A549 (cell line): Measurements from ENCODE around the gene MAD2L1BP. TPM values are rescaled to one million over a fixed set of nuclear protein-coding genes. Genes with fewer than 3 reads are reported as not detected.
A peak's percentile ranks its signal among the peaks of the same experiment; 100 is the strongest.
"Not testable (repeated sequence)": the region's sequence is repeated elsewhere in the genome, so short reads cannot be mapped to it uniquely, and the experiment has no call there.

Experiments used
- ATAC-seq, 2 experiments: fragments of 200-7000 bp in 1 of 2; fragments of >200 bp in 1 of 2; cut with Nextera tagmentation in 1 of 2; cut with Tn5 transposase in 1 of 2; 3 replicates each; pipeline versions ENCODE4 v1.8.0 to v1.9.1; 2018 to 2020; ENCODE audit warnings: mild to moderate bottlenecking in 1 of 2, moderate library complexity in 1 of 2
- CTCF ChIA-PET: fragments of 300-600 bp; sonication (Branson Sonifier 250); formaldehyde crosslinking; extraction: SDS; loops from one replicate; lab custom pipeline; 2021; ENCODE audit warnings: antibody characterized with exemption, inconsistent platforms; lab: Yijun Ruan, JAX
- POLR2A ChIA-PET: fragments of 350-600 bp; formaldehyde crosslinking; extraction: SDS; loops from one replicate; lab custom pipeline; 2021; ENCODE audit warnings: antibody characterized with exemption, inconsistent platforms; lab: Yijun Ruan, JAX
- DNase-seq, 2 experiments: peaks; one replicate each; pipeline versions ENCODE4 v3.0.0 to v3.0.0-alpha.2; 2011 to 2016; ENCODE audit warnings: low read depth in 1 of 2, low spot score in 1 of 2
- FAIRE-seq: peaks from 2 replicates; lab custom pipeline; 2011; peaks lifted over from hg19 to GRCh38; lab: Jason Lieb, UNC
- H3K27ac ChIP-seq, 2 experiments: fragments of >200 bp; sonication (Bioruptor Twin); formaldehyde crosslinking; 3 replicates each; pipeline ENCODE4 v1.5.1; 2016 to 2017
- H3K4me1 ChIP-seq: fragments of >200 bp; sonication (Bioruptor Twin); formaldehyde crosslinking; 3 replicates; pipeline ENCODE4 v1.6.1; 2016
- H3K4me2 ChIP-seq: fragments of >200 bp; sonication (Bioruptor Twin); formaldehyde crosslinking; 3 replicates; pipeline ENCODE4 v1.6.1; 2016
- H3K4me3 ChIP-seq: fragments of >200 bp; sonication (Bioruptor Twin); formaldehyde crosslinking; 3 replicates; pipeline ENCODE4 v1.5.1; 2016
- H3K9me3 ChIP-seq: fragments of >200 bp; sonication (Bioruptor Twin); formaldehyde crosslinking; 3 replicates; pipeline ENCODE4 v1.6.1; 2016
- FOSL2 ChIP-seq, 2 experiments: fragments of 450-650 bp in 1 of 2; fragments of >200 bp in 1 of 2; sonication (Bioruptor Twin) in 1 of 2; formaldehyde crosslinking; IDR thresholded peaks; 2 replicates each; pipeline versions ENCODE4 v1.5.0 to v1.6.1; 2016 to 2020; ENCODE audit warnings: mild to moderate bottlenecking in 1 of 2, moderate library complexity in 1 of 2
- FOXS1 ChIP-seq: fragments of 250-450 bp; sonication (Bioruptor Pico); IDR thresholded peaks from 2 replicates; pipeline ENCODE4 v1.5.0; 2020; ENCODE audit warnings: mild to moderate bottlenecking, moderate library complexity
- HOXB13 ChIP-seq: fragments of 250-450 bp; sonication (Bioruptor Pico); IDR thresholded peaks from 2 replicates; pipeline ENCODE4 v1.5.0; 2020; ENCODE audit warnings: low read depth, mild to moderate bottlenecking, moderate library complexity
- PHF8 ChIP-seq: fragments of 200-600 bp; sonication (generic); IDR thresholded peaks from 2 replicates; pipeline ENCODE4 v1.6.1; 2016; ENCODE audit warnings: low read depth, mild to moderate bottlenecking, antibody characterized with exemption, moderate library complexity, borderline replicate concordance
- POLR2A ChIP-seq: IDR thresholded peaks from 2 replicates; pipeline ENCODE4 v1.6.1; 2012; ENCODE audit warnings: mild to moderate bottlenecking, low read length
- POLR2AphosphoS2 ChIP-seq: conservative IDR thresholded peaks from 2 replicates; pipeline ENCODE4 v1.6.1; 2012; ENCODE audit warnings: low read length, improper control_type of control experiment, inconsistent platforms
- RAD21 ChIP-seq, 2 experiments: fragments of >200 bp in 1 of 2; sonication (Bioruptor Twin) in 1 of 2; formaldehyde crosslinking in 1 of 2; IDR thresholded peaks in 1 of 2; conservative IDR thresholded peaks in 1 of 2; 2 replicates in 1 of 2; 3 replicates in 1 of 2; pipeline ENCODE4 v1.6.1; 2012 to 2018; ENCODE audit warnings: inconsistent platforms in 1 of 2
- RCOR1 ChIP-seq: fragments of 150-350 bp; IDR thresholded peaks from 2 replicates; pipeline ENCODE4 v1.6.1; 2014; ENCODE audit warnings: antibody characterized with exemption, low read length, low read depth
- RFX5 ChIP-seq: fragments of 450-650 bp; IDR thresholded peaks from 2 replicates; pipeline ENCODE4 v1.7.1; 2014; ENCODE audit warnings: antibody characterized with exemption, mild to moderate bottlenecking, moderate library complexity
- ZFP36 ChIP-seq: fragments of 450-650 bp; IDR thresholded peaks from 2 replicates; pipeline ENCODE4 v1.6.1; 2014; ENCODE audit warnings: borderline replicate concordance; ENCODE audit not compliant: partially characterized antibody
- WGBS: methylation state at CpG from one replicate; pipeline ENCODE4 v1.1.6; 2017; ENCODE audit errors: missing lambda C conversion rate; 5-methylcytosine and 5-hydroxymethylcytosine counted together
- polyA plus RNA-seq, 4 experiments: library from polyadenylated mRNA; depleted of rRNA in 3 of 4; stranded (reverse); fragments of >200 nt; fragmentation: RNase III in 1 of 4; extraction: RNeasy Plus Mini Kit Qiagen cat#74134 plus additional on column Dnase treatment in 1 of 4; gene quantifications; 2 replicates in 3 of 4; 3 replicates in 1 of 4; pipeline ENCODE4 v1.2.3, GENCODE V29; 2011 to 2017
- TF ChIP-seq, protein P1 (sequence below): fragments of >200 bp; sonication (Bioruptor Twin); formaldehyde crosslinking; IDR thresholded peaks from 2 replicates; pipeline ENCODE4 v1.6.1; 2016

MAD2L1BP gene
- polyA plus RNA-seq, 2 of the 4 experiments (the other 2 are of a cell fraction) = 22.0 to 26.7 TPM

DNA sequence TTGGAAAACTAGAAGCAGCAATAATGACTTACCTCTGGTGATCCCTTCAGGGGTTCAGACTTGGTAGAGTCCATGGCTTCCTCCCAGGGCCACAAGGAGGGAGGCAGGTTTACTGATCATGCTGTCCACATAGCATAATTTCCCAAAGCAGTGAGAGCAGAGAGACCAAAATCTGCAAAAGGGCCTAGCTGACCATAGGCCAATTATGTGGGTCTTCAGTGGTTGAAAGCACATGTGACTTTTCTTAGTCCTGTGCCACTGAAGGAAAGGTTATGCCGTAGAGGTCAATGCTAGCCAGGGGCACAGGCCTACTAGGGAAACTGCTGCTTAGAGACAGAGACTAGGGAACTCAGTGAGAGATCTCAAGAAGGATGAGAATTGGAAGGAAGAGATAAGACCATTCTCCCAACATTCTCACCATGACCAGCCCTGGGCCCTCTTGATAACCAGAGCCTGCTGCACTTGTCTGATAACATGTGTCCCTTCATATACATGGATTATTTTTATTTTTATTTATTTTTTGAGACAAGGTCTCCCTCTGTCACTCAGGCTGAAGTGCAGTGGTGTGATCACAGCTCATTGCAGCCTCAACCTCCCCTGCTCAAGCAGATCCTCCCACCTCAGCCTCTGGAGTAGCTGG, 4.5 kb upstream of the MAD2L1BP start:
- ATAC-seq (no peak), FAIRE-seq (no peak), DNase-seq (no peak)
- H3K4me2 ChIP-seq = peak overlapping the region; percentile 89
- POLR2A ChIA-PET = interaction anchor here (2.3 kb wide), 1 partner anchor 14 kb away, joined by 10 read pairs; the partner anchor contains the start of gene RSPH9
- peak overlapping the region; percentile 88 to 100; a peak in 5 of 6 replicates for H3K27ac ChIP-seq
- CTCF ChIA-PET = no interaction called here
- 92% methylated on average over 1 of the region's 1 CpG for WGBS
- TF ChIP-seq PHF8 (no peak), RFX5 (no peak), FOXS1 (CRISPR knock-in tag) (no peak)
- no peak overlapping the region for H3K4me3 ChIP-seq
- peaks cover 32% of the 10 kb centered on the region for H3K4me1 ChIP-seq
- no peaks in the 10 kb centered on the region for H3K9me3 ChIP-seq

DNA sequence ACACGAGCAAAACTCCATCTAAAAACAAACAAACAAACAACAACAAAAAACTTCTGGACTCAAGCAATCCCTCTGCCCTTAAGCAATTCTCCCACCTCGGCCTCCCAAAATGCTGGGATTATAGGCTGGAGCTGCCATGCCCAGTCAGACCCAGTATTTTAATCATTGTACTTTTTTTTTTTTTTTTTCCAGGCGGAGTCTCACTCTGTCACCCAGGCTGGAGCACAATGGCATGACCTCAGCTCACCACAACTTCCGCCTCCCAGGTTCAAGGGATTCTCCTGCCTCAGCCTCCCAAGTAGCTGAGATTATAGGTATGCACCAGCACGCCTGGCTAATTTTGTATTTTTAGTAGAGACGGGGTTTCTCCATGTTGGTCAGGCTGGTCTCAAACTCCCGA, 2.6 kb upstream of the MAD2L1BP start:
- 93% methylated on average over 7 of the region's 7 CpGs for WGBS
- DNase-seq, ATAC-seq, CTCF ChIA-PET, POLR2A ChIA-PET, H3K4me2 ChIP-seq, H3K4me3 ChIP-seq, H3K27ac ChIP-seq, FAIRE-seq, H3K9me3 ChIP-seq: not testable (repeated sequence)
- peaks cover 24% of the 10 kb centered on the region for H3K4me1 ChIP-seq

DNA sequence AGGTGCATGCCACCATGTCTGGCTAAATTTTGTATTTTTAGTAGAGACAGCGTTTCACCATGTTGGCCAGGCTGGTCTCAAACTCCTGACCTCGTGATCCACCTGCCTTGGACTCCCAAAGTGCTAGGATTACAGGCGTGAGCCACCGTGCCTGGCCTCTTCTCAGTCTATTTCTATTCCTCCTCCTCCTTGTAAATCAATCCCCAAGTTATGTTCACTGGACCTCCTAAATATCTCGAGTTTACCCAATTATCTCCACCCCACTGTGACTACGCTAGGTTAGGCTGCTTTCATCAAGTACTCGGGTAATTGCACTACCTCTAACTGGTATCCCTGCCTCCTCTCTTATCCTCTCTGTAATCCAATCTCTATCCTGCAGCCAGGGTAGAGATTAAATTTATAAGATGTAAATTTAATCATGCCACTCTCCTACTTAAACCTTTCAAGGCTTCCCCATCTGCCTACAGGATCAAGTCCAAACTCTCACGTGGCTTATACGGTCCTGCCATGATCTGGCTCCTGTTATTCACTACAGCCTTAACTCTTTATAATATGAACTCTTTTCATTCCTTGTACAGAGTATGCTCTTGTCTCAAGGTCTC, 837 bp upstream of the MAD2L1BP start:
- DNase-seq (no peak), FAIRE-seq (no peak), ATAC-seq (no peak)
- CTCF ChIA-PET = no interaction called here
- Histone ChIP-seq H3K4me1 (peaks cover 23% of the 10 kb centered on the region), H3K27ac (peak overlapping the region; percentile 91), H3K9me3 (no peaks in the 10 kb centered on the region), H3K4me3 (no peak overlapping the region), H3K4me2 (peak overlapping the region; percentile 96)
- TF ChIP-seq PHF8 (no peak), POLR2A (no peak)
- TF ChIP-seq, protein P1, sequence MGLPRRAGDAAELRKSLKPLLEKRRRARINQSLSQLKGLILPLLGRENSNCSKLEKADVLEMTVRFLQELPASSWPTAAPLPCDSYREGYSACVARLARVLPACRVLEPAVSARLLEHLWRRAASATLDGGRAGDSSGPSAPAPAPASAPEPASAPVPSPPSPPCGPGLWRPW = no peak
- POLR2A ChIA-PET = interaction anchor here (2.1 kb wide), 1 partner anchor 10 kb away, joined by 13 read pairs; the partner anchor contains the start of gene RSPH9
- 81% methylated on average over 9 of the region's 9 CpGs for WGBS

DNA sequence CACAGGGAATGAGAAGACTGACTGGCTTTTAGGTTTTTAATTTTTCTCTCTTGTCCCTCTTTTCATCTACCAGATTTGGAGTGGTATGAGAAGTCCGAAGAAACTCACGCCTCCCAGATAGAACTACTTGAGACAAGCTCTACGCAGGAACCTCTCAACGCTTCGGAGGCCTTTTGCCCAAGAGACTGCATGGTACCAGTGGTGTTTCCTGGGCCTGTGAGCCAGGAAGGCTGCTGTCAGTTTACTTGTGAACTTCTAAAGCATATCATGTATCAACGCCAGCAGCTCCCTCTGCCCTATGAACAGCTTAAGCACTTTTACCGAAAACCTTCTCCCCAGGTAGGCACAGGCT, 644 bp downstream of the MAD2L1BP start:
- ChIA-PET CTCF (no interaction called here), POLR2A (interaction anchor here (2.1 kb wide), 1 partner anchor 8 kb away, joined by 13 read pairs; the partner anchor contains the start of gene RSPH9)
- H3K4me1 ChIP-seq = peaks cover 14% of the 10 kb centered on the region
- FAIRE-seq (no peak), ATAC-seq (peak; percentile 13 to 15; a peak in 4 of 6 replicates), DNase-seq (no peak)
- TF ChIP-seq ZFP36 (no peak), POLR2AphosphoS2 (no peak), HOXB13 (CRISPR knock-in tag) (no peak), RCOR1 (no peak), FOSL2 (IDR thresholded peaks at IDR 0.05) (no peak), FOSL2 (CRISPR knock-in tag; IDR thresholded peaks at IDR 0.05) (no peak), PHF8 (no peak), POLR2A (no peak)
- WGBS = 51% methylated on average over 7 of the region's 7 CpGs
- no peaks in the 10 kb centered on the region for H3K9me3 ChIP-seq
- peak overlapping the region; percentile 96 for H3K4me2 ChIP-seq
- H3K27ac ChIP-seq = peak overlapping the region; percentile 91
- H3K4me3 ChIP-seq = peak overlapping the region; percentile 94

DNA sequence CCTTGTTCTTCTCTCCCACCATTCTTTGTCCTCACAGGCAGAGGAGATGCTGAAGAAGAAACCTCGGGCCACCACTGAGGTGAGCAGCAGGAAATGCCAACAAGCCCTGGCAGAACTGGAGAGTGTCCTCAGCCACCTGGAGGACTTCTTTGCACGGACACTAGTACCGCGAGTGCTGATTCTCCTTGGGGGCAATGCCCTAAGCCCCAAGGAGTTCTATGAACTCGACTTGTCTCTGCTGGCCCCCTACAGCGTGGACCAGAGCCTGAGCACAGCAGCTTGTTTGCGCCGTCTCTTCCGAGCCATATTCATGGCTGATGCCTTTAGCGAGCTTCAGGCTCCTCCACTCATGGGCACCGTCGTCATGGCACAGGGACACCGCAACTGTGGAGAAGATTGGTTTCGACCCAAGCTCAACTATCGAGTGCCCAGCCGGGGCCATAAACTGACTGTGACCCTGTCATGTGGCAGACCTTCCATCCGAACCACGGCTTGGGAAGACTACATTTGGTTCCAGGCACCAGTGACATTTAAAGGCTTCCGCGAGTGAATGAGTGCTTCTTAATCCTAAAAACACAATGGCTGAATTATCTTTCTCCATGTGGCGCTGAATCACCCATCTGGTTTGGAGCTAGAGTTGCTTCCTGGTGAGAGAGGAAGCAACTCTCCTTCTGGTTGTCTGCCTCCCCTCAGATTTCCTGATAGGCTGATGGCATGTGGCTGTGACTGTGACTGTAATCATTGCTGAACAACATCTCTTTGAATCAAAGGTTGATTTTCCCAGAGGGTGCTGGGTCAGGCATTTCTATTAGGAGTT, 4.6 kb downstream of the MAD2L1BP start:
- no peak for ATAC-seq
- no peaks in the 10 kb centered on the region for H3K9me3 ChIP-seq
- TF ChIP-seq RAD21 (conservative IDR thresholded peaks at IDR 0.05 in 1 of 2, IDR thresholded peaks at IDR 0.05 in 1 of 2) = no peak
- TF ChIP-seq, all 56 proteins: peak for 0
- H3K4me3 ChIP-seq = no peak overlapping the region
- DNase-seq (no peak), FAIRE-seq (no peak)
- peaks cover 11% of the 10 kb centered on the region for H3K4me1 ChIP-seq
- H3K27ac ChIP-seq = no peak overlapping the region
- ChIA-PET CTCF (interaction anchor here (1.3 to 1.9 kb wide), 4 partner anchors 10 to 439 kb away, joined by 3 to 7 read pairs (median 4); partner anchors contain the start of gene VEGFA), POLR2A (no interaction called here)
- 96% methylated on average over 18 of the region's 21 CpGs for WGBS
- H3K4me2 ChIP-seq = no peak overlapping the region
